HepG2 (cell line): ENCODE measurements around the gene SLC28A1. TPM values are rescaled to one million over a fixed set of nuclear protein-coding genes. Genes with fewer than 3 reads are reported as not detected.

Experiments used
- HDAC1 ChIP-seq: sonication (generic); formaldehyde crosslinking; IDR thresholded peaks from 2 replicates; pipeline ENCODE4 v1.5.1; 2020; ENCODE audit warnings: mild to moderate bottlenecking, missing genetic modification reagents
- HOXA7 ChIP-seq: sonication (generic); formaldehyde crosslinking; IDR thresholded peaks from 2 replicates; pipeline ENCODE4 v1.8.1; 2022; ENCODE audit warnings: mild to moderate bottlenecking, missing genetic modification reagents, moderate library complexity
- JUNB ChIP-seq: sonication (generic); formaldehyde crosslinking; IDR thresholded peaks from 2 replicates; pipeline ENCODE4 v1.8.0; 2022; ENCODE audit warnings: missing genetic modification reagents, mild to moderate bottlenecking, borderline replicate concordance
- MEIS2 ChIP-seq: sonication (generic); formaldehyde crosslinking; IDR thresholded peaks from 2 replicates; pipeline ENCODE4 v1.9.0; 2021; ENCODE audit warnings: mild to moderate bottlenecking, missing genetic modification reagents
- NFE2L2 ChIP-seq: fragments of 150-350 bp; IDR thresholded peaks from 2 replicates; pipeline ENCODE4 v1.6.1; 2014; ENCODE audit warnings: low read length
- NFYB ChIP-seq: sonication (generic); formaldehyde crosslinking; IDR thresholded peaks from 2 replicates; pipeline ENCODE4 v1.4.0; 2020; ENCODE audit warnings: missing genetic modification reagents
- NR2F1 ChIP-seq, 2 experiments: fragments of 450-650 bp in 1 of 2; formaldehyde crosslinking in 1 of 2; IDR thresholded peaks; 2 replicates each; pipeline versions ENCODE4 v1.5.0 to v1.6.1; 2016 to 2020; ENCODE audit warnings: mild to moderate bottlenecking in 1 of 2, missing compliant biosample characterization in 1 of 2, missing genetic modification reagents in 1 of 2, moderate library complexity in 1 of 2
- ONECUT2 ChIP-seq: sonication (generic); formaldehyde crosslinking; IDR thresholded peaks from 2 replicates; pipeline ENCODE4 v1.4.0; 2020; ENCODE audit warnings: missing genetic modification reagents
- POLR2AphosphoS5 ChIP-seq: IDR thresholded peaks from 2 replicates; pipeline ENCODE4 v1.6.1; 2012; ENCODE audit warnings: low read depth, low read length
- PRPF4 ChIP-seq: fragments of 200-400 bp; formaldehyde crosslinking; IDR thresholded peaks from 2 replicates; pipeline ENCODE4 v1.6.1; 2016; ENCODE audit warnings: low read length, low read depth; ENCODE audit not compliant: poor library complexity, severe bottlenecking
- RXRB ChIP-seq: IDR thresholded peaks from 2 replicates; pipeline ENCODE4 v1.6.1; 2016; ENCODE audit warnings: borderline replicate concordance, missing genetic modification reagents, missing compliant biosample characterization
- SP2 ChIP-seq: sonication (generic); formaldehyde crosslinking; IDR thresholded peaks from 2 replicates; pipeline ENCODE4 v1.5.1; 2020; ENCODE audit warnings: mild to moderate bottlenecking, missing genetic modification reagents
- STAT5B ChIP-seq: sonication (generic); formaldehyde crosslinking; IDR thresholded peaks from 2 replicates; pipeline ENCODE4 v1.4.0; 2020; ENCODE audit warnings: missing genetic modification reagents
- TCF7L2 ChIP-seq: IDR thresholded peaks from 2 replicates; pipeline ENCODE4 v1.6.1; 2011; ENCODE audit warnings: mild to moderate bottlenecking, low read depth, low read length, moderate library complexity
- ZBTB38 ChIP-seq: sonication (generic); formaldehyde crosslinking; IDR thresholded peaks from 2 replicates; pipeline ENCODE4 v1.5.1; 2020; ENCODE audit warnings: mild to moderate bottlenecking, missing genetic modification reagents
- ZFP1 ChIP-seq: IDR thresholded peaks from 2 replicates; pipeline ENCODE4 v1.6.1; 2016
- ZMAT3 ChIP-seq: sonication (generic); formaldehyde crosslinking; conservative IDR thresholded peaks from 2 replicates; pipeline ENCODE4 v1.7.0; 2021; ENCODE audit warnings: missing genetic modification reagents
- ZMYM3 ChIP-seq: sonication (generic); formaldehyde crosslinking; IDR thresholded peaks from 2 replicates; pipeline ENCODE4 v1.5.1; 2020; ENCODE audit warnings: mild to moderate bottlenecking, missing genetic modification reagents
- ZNF3 ChIP-seq: IDR thresholded peaks from 2 replicates; pipeline ENCODE4 v1.7.0; 2017; ENCODE audit warnings: inconsistent platforms
- ZNF460 ChIP-seq: sonication (generic); formaldehyde crosslinking; IDR thresholded peaks from 2 replicates; pipeline ENCODE4 v1.5.1; 2020; ENCODE audit warnings: missing genetic modification reagents, mild to moderate bottlenecking, borderline replicate concordance
- ZNF720 ChIP-seq: sonication (generic); formaldehyde crosslinking; IDR thresholded peaks from 2 replicates; pipeline ENCODE4 v1.4.0; 2020; ENCODE audit warnings: missing genetic modification reagents
- ZSCAN9 ChIP-seq: IDR thresholded peaks from 2 replicates; pipeline ENCODE4 v1.6.1; 2016; ENCODE audit warnings: borderline replicate concordance
- polyA plus RNA-seq, 8 experiments: library from polyadenylated mRNA; depleted of rRNA in 3 of 8; stranded (reverse) in 7 of 8; unstranded in 1 of 8; fragments of >200 nt; fragmentation: Illumina TruSeq in 4 of 8; extraction: Trizol in 4 of 8; gene quantifications; 2 replicates each; pipeline versions ENCODE4 v1.2.1 to v1.2.3, GENCODE V29; 2011 to 2016; ENCODE audit warnings: low read depth in 4 of 8, missing spikeins in 1 of 8, mixed read lengths in 1 of 8; ENCODE audit not compliant: insufficient read depth in 1 of 8
- total RNA-seq, 5 experiments: library from RNA; depleted of rRNA; stranded (reverse); fragments of >200 nt; fragmentation: Illumina TruSeq; extraction: Trizol; gene quantifications; 2 replicates each; pipeline ENCODE4 v1.2.3, GENCODE V29; 2016; ENCODE audit warnings: low read depth in 1 of 5
- TF ChIP-seq, protein P1 (sequence below): sonication (generic); formaldehyde crosslinking; IDR thresholded peaks from 2 replicates; pipeline ENCODE4 v1.4.0; 2020; ENCODE audit warnings: mild to moderate bottlenecking, missing genetic modification reagents, borderline replicate concordance
- TF ChIP-seq, protein P2 (sequence below): sonication (generic); formaldehyde crosslinking; IDR thresholded peaks from 2 replicates; pipeline ENCODE4 v1.8.0; 2022; ENCODE audit warnings: mild to moderate bottlenecking, missing genetic modification reagents, moderate library complexity
- TF ChIP-seq, protein P3 (sequence below): IDR thresholded peaks from 2 replicates; pipeline ENCODE4 v1.6.1; 2016; ENCODE audit warnings: control low read depth

SLC28A1 gene
- total and polyA plus RNA-seq, 2 of the 13 experiments (the other 11 are each of a cell fraction or from before 2014, with no cell fraction given), result 0.31 to 5.8 TPM

GRCh38 chr15:84883466-84883865, 996 bp upstream of the SLC28A1 start (continued):
- peak; percentile 43; the same call in 1 of the 2 replicates for TF ChIP-seq NFYB (CRISPR knock-in tag)
- no peak for TF ChIP-seq ZFP1
- no peak for TF ChIP-seq MEIS2 (CRISPR knock-in tag)
- no peak for TF ChIP-seq JUNB (CRISPR knock-in tag)
- no peak for TF ChIP-seq ZNF720 (CRISPR knock-in tag)
- no peak for TF ChIP-seq ZMYM3 (CRISPR knock-in tag)
- TF ChIP-seq ZNF3 (CRISPR knock-in tag), result no peak
- no peak for TF ChIP-seq NR2F1 (CRISPR knock-in tag; IDR thresholded peaks at IDR 0.05)
- TF ChIP-seq HDAC1 (CRISPR knock-in tag), result no peak
- TF ChIP-seq TCF7L2, result no peak
- TF ChIP-seq ZMAT3, result no peak
- no peak for TF ChIP-seq ZSCAN9 (CRISPR knock-in tag)
- TF ChIP-seq, protein P1, sequence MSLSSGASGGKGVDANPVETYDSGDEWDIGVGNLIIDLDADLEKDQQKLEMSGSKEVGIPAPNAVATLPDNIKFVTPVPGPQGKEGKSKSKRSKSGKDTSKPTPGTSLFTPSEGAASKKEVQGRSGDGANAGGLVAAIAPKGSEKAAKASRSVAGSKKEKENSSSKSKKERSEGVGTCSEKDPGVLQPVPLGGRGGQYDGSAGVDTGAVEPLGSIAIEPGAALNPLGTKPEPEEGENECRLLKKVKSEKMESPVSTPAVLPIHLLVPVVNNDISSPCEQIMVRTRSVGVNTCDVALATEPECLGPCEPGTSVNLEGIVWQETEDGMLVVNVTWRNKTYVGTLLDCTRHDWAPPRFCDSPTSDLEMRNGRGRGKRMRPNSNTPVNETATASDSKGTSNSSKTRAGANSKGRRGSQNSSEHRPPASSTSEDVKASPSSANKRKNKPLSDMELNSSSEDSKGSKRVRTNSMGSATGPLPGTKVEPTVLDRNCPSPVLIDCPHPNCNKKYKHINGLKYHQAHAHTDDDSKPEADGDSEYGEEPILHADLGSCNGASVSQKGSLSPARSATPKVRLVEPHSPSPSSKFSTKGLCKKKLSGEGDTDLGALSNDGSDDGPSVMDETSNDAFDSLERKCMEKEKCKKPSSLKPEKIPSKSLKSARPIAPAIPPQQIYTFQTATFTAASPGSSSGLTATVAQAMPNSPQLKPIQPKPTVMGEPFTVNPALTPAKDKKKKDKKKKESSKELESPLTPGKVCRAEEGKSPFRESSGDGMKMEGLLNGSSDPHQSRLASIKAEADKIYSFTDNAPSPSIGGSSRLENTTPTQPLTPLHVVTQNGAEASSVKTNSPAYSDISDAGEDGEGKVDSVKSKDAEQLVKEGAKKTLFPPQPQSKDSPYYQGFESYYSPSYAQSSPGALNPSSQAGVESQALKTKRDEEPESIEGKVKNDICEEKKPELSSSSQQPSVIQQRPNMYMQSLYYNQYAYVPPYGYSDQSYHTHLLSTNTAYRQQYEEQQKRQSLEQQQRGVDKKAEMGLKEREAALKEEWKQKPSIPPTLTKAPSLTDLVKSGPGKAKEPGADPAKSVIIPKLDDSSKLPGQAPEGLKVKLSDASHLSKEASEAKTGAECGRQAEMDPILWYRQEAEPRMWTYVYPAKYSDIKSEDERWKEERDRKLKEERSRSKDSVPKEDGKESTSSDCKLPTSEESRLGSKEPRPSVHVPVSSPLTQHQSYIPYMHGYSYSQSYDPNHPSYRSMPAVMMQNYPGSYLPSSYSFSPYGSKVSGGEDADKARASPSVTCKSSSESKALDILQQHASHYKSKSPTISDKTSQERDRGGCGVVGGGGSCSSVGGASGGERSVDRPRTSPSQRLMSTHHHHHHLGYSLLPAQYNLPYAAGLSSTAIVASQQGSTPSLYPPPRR, result no peak
- TF ChIP-seq POLR2AphosphoS5, result no peak
- TF ChIP-seq, protein P2, sequence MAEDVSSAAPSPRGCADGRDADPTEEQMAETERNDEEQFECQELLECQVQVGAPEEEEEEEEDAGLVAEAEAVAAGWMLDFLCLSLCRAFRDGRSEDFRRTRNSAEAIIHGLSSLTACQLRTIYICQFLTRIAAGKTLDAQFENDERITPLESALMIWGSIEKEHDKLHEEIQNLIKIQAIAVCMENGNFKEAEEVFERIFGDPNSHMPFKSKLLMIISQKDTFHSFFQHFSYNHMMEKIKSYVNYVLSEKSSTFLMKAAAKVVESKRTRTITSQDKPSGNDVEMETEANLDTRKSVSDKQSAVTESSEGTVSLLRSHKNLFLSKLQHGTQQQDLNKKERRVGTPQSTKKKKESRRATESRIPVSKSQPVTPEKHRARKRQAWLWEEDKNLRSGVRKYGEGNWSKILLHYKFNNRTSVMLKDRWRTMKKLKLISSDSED (CRISPR knock-in tag), result no peak
- TF ChIP-seq HOXA7 (CRISPR knock-in tag), result no peak
- TF ChIP-seq RXRB (CRISPR knock-in tag), result no peak
- TF ChIP-seq, protein P3, sequence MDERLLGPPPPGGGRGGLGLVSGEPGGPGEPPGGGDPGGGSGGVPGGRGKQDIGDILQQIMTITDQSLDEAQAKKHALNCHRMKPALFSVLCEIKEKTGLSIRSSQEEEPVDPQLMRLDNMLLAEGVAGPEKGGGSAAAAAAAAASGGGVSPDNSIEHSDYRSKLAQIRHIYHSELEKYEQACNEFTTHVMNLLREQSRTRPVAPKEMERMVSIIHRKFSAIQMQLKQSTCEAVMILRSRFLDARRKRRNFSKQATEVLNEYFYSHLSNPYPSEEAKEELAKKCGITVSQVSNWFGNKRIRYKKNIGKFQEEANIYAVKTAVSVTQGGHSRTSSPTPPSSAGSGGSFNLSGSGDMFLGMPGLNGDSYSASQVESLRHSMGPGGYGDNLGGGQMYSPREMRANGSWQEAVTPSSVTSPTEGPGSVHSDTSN (CRISPR knock-in tag), result peak; percentile 79
- 0 out of 2 replicates have a peak, but pooled peaks have one; percentile 20 for TF ChIP-seq ONECUT2 (CRISPR knock-in tag)
- TF ChIP-seq ZBTB38, result no peak
- no peak for TF ChIP-seq STAT5B (CRISPR knock-in tag)
- no peak for TF ChIP-seq PRPF4
- no peak for TF ChIP-seq NFE2L2
- no peak; the same call in 1 of the 2 replicates for TF ChIP-seq SP2
- TF ChIP-seq ZNF460 (CRISPR knock-in tag), result no peak
